Cardiac muscle cell (in vitro differentiated cells and primary cell): ENCODE data around the gene OR4D1. TPM values are rescaled to one million over a fixed set of nuclear protein-coding genes. Genes with fewer than 3 reads are reported as not detected.
A peak's percentile ranks its signal among the peaks of the same experiment; 100 is the strongest.

Experiments used
- DNase-seq, 2 donors: peaks; one replicate each; pipeline versions ENCODE4 v3.0.0 to v3.0.0-alpha.2; 2010 to 2017; ENCODE audit warnings: low read depth in 1 of 2, low spot score in 1 of 2
- H3K27ac ChIP-seq: fragments of 200-600 bp; sonication (generic); 2 replicates; pipeline ENCODE4 v1.5.1; 2016
- H3K27me3 ChIP-seq: fragments of 200-600 bp; sonication (generic); 2 replicates; pipeline ENCODE4 v1.6.0; 2016; ENCODE audit warnings: control low read depth
- H3K36me3 ChIP-seq: fragments of 200-600 bp; sonication (generic); 2 replicates; pipeline ENCODE4 v1.5.1; 2016; ENCODE audit warnings: control low read depth
- H3K4me1 ChIP-seq: fragments of 200-600 bp; sonication (generic); 2 replicates; pipeline ENCODE4 v1.8.1; 2017; ENCODE audit warnings: low read depth, mild to moderate bottlenecking, mixed run types
- H3K4me3 ChIP-seq: fragments of 200-600 bp; sonication (generic); 2 replicates; pipeline ENCODE4 v1.5.1; 2016; ENCODE audit warnings: mild to moderate bottlenecking
- H3K9me3 ChIP-seq: fragments of 200-600 bp; sonication (generic); 2 replicates; pipeline ENCODE4 v1.5.1; 2017; ENCODE audit warnings: low read depth, mild to moderate bottlenecking, control low read depth
- polyA plus RNA-seq: library from polyadenylated mRNA; unstranded; fragments of >200 nt; fragmentation: Nextera tagmentation; extraction: Ambion mirVana; gene quantifications from 2 replicates; pipeline ENCODE4 v1.2.1, GENCODE V29; 2016
- total RNA-seq: library from RNA; depleted of rRNA; stranded (reverse); fragments of >200 nt; gene quantifications from 2 replicates; pipeline ENCODE4 v1.2.3, GENCODE V29; 2016
- TF ChIP-seq, protein P1 (sequence below): IDR thresholded peaks from 2 replicates; pipeline ENCODE4 v1.5.1; 2012; ENCODE audit warnings: low read depth, mild to moderate bottlenecking, low read length

Gene OR4D1
- total and polyA plus RNA-seq, 2 experiments from 2014 or later, result not detected

DNA sequence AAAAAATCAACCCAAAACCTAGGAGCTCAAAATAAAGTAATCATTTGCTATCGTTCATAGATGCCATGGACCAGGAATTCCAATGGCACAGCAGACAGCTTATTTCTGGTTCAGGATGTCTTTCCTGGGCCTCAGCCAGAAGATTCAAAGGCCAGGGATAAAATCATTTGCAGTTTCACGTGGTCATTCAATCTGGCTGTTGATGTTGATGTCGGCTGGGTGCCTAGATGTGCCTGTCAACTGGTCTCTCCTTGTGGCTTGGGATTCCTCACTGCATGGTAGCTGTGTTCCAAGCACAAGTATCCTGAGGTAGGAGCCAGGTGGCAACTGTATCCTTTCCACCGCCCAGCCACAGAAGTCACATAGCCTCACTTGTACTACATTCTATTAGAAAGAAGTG lies 33.6 kb downstream of the OR4D1 start:
- Histone ChIP-seq H3K27ac (no peak overlapping the region), H3K4me3 (no peak overlapping the region), H3K27me3 (no peaks in the 10 kb centered on the region), H3K36me3 (no peaks in the 10 kb centered on the region), H3K4me1 (no peaks in the 10 kb centered on the region), H3K9me3 (no peaks in the 10 kb centered on the region)
- no peak for DNase-seq
- TF ChIP-seq, protein P1, sequence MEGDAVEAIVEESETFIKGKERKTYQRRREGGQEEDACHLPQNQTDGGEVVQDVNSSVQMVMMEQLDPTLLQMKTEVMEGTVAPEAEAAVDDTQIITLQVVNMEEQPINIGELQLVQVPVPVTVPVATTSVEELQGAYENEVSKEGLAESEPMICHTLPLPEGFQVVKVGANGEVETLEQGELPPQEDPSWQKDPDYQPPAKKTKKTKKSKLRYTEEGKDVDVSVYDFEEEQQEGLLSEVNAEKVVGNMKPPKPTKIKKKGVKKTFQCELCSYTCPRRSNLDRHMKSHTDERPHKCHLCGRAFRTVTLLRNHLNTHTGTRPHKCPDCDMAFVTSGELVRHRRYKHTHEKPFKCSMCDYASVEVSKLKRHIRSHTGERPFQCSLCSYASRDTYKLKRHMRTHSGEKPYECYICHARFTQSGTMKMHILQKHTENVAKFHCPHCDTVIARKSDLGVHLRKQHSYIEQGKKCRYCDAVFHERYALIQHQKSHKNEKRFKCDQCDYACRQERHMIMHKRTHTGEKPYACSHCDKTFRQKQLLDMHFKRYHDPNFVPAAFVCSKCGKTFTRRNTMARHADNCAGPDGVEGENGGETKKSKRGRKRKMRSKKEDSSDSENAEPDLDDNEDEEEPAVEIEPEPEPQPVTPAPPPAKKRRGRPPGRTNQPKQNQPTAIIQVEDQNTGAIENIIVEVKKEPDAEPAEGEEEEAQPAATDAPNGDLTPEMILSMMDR, result no peak

GRCh38 chr17:58183514-58183913 lies 35.3 kb downstream of the OR4D1 start:
- TF ChIP-seq, protein P1, result no peak
- Histone ChIP-seq H3K27me3 (no peaks in the 10 kb centered on the region), H3K36me3 (no peaks in the 10 kb centered on the region), H3K4me1 (no peaks in the 10 kb centered on the region), H3K9me3 (no peaks in the 10 kb centered on the region), H3K27ac (no peak overlapping the region), H3K4me3 (no peak overlapping the region)
- DNase-seq, result no peak

- Histone ChIP-seq H3K27ac (no peak overlapping the region), H3K4me1 (no peaks in the 10 kb centered on the region), H3K36me3 (no peaks in the 10 kb centered on the region), H3K9me3 (no peaks in the 10 kb centered on the region), H3K27me3 (no peaks in the 10 kb centered on the region), H3K4me3 (no peak overlapping the region)
- DNase-seq, result peak in 1 of 2 donors; percentile 50
- TF ChIP-seq, protein P1, result no peak
These were observed 36.3 kb downstream of the OR4D1 start for GRCh38 chr17:58184308-58184985.

GRCh38 chr17:58184986-58185761 lies 37.0 kb downstream of the OR4D1 start:
- no peaks in the 10 kb centered on the region for H3K4me1 ChIP-seq
- no peak overlapping the region for H3K27ac ChIP-seq
- H3K36me3 ChIP-seq, result no peaks in the 10 kb centered on the region
- no peaks in the 10 kb centered on the region for H3K9me3 ChIP-seq
- no peak overlapping the region for H3K4me3 ChIP-seq
- DNase-seq, result no peak
- no peaks in the 10 kb centered on the region for H3K27me3 ChIP-seq
- TF ChIP-seq, protein P1, result no peak

- Histone ChIP-seq H3K4me1 (no peaks in the 10 kb centered on the region), H3K4me3 (no peak overlapping the region), H3K27me3 (no peaks in the 10 kb centered on the region), H3K27ac (no peak overlapping the region), H3K36me3 (no peaks in the 10 kb centered on the region), H3K9me3 (no peaks in the 10 kb centered on the region)
- no peak for DNase-seq
- TF ChIP-seq, protein P1, result no peak
These were observed 38.4 kb downstream of the OR4D1 start for GRCh38 chr17:58186591-58186990.
